NCI-H146 treated with DMSO at 0.1 percent for 48 hours (cell line): ENCODE measurements around the gene ZNF546.
A peak's percentile ranks its signal among the peaks of the same experiment; 100 is the strongest.

ENCODE experiments used
- DNase-seq: peaks from one replicate; lab custom pipeline; 2025; ENCODE audit not compliant: unreplicated experiment; lab: John Stamatoyannopoulos, UW

Gene ZNF546

DNA sequence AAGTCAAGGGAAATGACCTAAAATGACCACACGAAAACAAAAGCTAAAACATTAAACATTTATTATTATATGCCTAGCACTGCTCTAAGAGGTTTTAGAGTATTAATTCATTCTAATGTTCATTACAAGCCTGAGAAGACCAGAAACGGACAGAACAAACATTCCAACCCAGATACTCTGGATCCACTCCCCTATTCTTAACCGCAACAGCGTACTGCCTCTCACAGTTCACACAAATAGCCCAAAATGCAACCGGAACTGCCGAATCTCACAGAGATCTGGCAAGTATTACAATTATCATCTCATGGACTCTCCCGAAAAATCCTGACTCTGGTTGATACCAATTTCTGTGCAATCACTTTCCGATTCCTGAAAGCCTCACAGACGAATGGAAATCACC lies 57.8 kb downstream of the ZNF546 start:
- DNase-seq = no peak

- no peak for DNase-seq
Measured at GRCh38 chr19:40055049-40055448, 58.2 kb downstream of the ZNF546 start.

DNA sequence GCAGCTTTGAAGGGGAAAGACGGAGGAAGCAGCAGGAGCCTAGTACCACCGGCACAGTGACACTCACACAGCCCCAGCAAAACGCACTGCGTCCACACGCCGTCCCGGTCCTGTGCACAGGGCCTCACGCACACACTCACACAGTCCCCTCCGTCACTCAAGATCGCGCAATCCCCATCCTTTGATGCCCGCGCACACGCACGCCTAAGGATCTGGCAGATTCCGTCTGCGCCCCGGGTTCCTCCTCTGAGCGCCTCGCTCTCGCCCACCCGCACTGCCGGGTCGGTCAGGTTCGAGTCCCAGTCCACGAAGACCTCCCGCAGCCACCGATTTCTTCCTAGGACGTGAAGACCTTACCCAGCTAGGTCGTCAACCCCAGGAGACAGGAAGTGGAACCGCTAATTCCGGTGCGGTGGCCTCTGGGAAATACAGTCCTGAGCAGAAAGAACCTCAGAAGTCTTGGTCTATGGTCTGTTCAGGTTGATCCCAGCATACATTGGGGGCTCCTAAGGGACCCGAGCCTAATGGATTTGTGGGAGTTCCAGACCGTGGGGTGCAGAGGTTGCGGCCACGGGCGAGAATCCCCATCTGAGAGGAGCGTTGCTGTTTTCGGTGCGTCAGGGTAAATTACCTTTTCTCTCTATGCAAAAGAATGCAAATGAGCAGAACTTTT lies 59.1 kb downstream of the ZNF546 start, which contains the start of gene ZNF780B:
Gene ZNF780B, minus strand, starts transcription at position 400 of the 673 bp plus-strand sequence. CDS start 5,899 bp downstream, outside the sequence.
- peak; percentile 63 for DNase-seq

DNA sequence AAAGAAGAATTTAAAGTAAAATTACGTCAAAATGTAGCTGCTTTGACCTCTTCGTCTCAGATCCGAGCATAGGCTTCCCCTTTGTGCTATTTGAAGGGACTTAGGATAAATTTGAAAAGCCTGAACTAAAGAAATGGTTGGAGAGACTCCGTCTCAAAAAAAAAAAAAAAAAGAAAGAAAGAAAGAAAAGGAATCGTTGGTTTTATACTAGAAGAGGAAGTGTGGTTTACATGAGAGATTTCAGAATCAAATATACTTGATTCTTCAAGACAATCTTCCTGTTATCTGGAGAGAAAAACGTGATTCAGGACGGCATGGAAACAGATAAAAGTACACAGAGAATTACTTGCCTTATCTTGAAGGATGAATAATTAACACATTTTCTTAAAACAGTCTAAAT lies 59.6 kb downstream of the ZNF546 start:
- no peak for DNase-seq

DNA sequence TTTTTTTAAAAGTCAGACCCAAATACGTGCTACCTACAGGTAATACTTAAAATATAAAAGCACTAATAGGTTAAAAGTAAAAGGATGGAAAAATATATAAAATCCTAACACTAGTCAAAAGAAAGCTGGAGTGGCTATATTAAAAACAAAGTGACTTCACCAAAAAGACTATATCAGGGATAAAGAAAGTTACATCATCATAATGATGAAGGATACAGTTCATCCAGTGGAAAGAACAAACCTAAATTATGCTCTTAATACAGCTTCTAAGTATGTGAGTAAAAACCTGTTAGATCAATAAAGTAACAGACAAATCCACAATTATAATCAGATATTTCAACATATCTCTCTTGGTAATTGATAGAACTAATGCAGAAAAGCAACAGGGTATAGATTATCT lies 60.3 kb downstream of the ZNF546 start:
- no peak for DNase-seq

DNA sequence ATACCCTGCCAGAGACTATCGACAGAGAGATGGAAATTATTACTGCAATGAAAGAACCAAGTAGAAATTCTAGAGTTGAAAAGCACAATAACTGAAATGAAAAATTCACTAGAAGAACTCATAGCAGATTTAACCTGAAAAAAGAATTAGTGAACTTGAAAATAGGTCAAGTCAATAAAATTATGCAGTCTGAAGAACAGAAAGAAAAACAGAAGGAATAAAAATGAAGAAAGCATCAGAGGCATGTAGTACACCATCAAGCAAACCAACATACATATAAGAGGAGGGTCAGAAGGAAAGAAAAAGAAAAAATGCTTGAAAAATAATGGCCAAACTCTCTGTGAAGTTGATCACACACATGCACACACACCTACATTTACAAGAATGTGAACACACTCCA lies 62.8 kb downstream of the ZNF546 start:
- DNase-seq = no peak

GRCh38 chr19:40070058-40070457 lies 73.2 kb downstream of the ZNF546 start:
- no peak for DNase-seq
